Measurements from ENCODE around the gene TNS1.

- no peak for TF ChIP-seq EZH2phosphoT487 (IDR thresholded peaks at IDR 0.05; ENCODE audit: insufficient read depth, low read depth)
- TF ChIP-seq EZH2 (IDR thresholded peaks at IDR 0.05; ENCODE audit: insufficient read depth, poor library complexity, severe bottlenecking): no peak
Measured at GRCh38 chr2:217853301-217853881, 149.4 kb downstream of the TNS1 start.

Data from GM23248 (cell line).